ENCODE results near the gene COG7.

DNA sequence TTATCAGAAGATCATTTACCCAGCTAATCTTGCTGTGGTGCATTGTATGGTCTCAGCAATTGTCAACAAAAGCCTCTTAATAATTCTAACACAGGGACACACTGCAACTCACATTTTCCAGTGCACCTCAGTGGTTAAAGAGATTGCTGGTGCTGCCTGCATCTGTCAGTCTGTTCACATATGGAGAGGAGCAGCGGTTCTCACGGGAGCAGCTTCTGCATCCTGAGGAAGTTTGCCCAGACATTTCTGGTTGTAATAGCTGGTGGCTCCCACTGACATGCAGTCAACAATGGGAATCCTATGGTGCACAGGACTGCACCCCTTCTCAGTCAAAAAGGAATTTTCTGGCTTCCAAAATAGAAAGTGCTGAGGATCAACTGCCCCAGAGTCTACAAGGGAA lies 49.5 kb upstream of the COG7 start:
- TF ChIP-seq, protein P1, sequence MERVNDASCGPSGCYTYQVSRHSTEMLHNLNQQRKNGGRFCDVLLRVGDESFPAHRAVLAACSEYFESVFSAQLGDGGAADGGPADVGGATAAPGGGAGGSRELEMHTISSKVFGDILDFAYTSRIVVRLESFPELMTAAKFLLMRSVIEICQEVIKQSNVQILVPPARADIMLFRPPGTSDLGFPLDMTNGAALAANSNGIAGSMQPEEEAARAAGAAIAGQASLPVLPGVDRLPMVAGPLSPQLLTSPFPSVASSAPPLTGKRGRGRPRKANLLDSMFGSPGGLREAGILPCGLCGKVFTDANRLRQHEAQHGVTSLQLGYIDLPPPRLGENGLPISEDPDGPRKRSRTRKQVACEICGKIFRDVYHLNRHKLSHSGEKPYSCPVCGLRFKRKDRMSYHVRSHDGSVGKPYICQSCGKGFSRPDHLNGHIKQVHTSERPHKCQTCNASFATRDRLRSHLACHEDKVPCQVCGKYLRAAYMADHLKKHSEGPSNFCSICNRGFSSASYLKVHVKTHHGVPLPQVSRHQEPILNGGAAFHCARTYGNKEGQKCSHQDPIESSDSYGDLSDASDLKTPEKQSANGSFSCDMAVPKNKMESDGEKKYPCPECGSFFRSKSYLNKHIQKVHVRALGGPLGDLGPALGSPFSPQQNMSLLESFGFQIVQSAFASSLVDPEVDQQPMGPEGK (CRISPR knock-in tag; IDR thresholded peaks at IDR 0.05; ENCODE audit: borderline replicate concordance): no peak
- TF ChIP-seq TCF4 (CRISPR knock-in tag; IDR thresholded peaks at IDR 0.05; ENCODE audit: borderline replicate concordance) (no peak), ZNF70 (CRISPR knock-in tag; IDR thresholded peaks at IDR 0.05) (no peak), ARNTL (CRISPR knock-in tag; IDR thresholded peaks at IDR 0.05; ENCODE audit: borderline replicate concordance, low read depth) (no peak), RARB (CRISPR knock-in tag; IDR thresholded peaks at IDR 0.05) (no peak), POU6F1 (CRISPR knock-in tag; IDR thresholded peaks at IDR 0.05; ENCODE audit: borderline replicate concordance, low read depth) (no peak), CREB5 (CRISPR knock-in tag; IDR thresholded peaks at IDR 0.05; ENCODE audit: low read depth) (no peak), ESRRG (CRISPR knock-in tag; IDR thresholded peaks at IDR 0.05) (no peak), ZFP30 (CRISPR knock-in tag; IDR thresholded peaks at IDR 0.05) (no peak), BACH2 (CRISPR knock-in tag; IDR thresholded peaks at IDR 0.05; ENCODE audit: borderline replicate concordance) (no peak), ZC3H10 (CRISPR knock-in tag; IDR thresholded peaks at IDR 0.05) (no peak)
